Transverse colon (tissue), 4 donors: ENCODE results near the gene HOXD1. TPM values are rescaled to one million over a fixed set of nuclear protein-coding genes. Genes with fewer than 3 reads are reported as not detected.
A peak's percentile ranks its signal among the peaks of the same experiment; 100 is the strongest.

Experiments
- DNase-seq: peaks from one replicate; pipeline ENCODE4 v3.0.0-alpha.2; 2019
- H3K27ac ChIP-seq, 4 donors: fragments of 200-600 bp; sonication (generic); 2 replicates each; pipeline ENCODE4 v1.5.1; 2016 to 2018; ENCODE audit warnings: inconsistent platforms in 4 of 4
- H3K27me3 ChIP-seq: fragments of 200-600 bp; sonication (generic); 2 replicates; pipeline ENCODE4 v1.5.1; 2017; ENCODE audit warnings: inconsistent platforms
- H3K36me3 ChIP-seq, 4 donors: fragments of 200-600 bp; sonication (generic); 2 replicates each; pipeline ENCODE4 v1.5.1; 2017 to 2019; ENCODE audit warnings: inconsistent platforms in 4 of 4
- H3K4me1 ChIP-seq, 4 donors: fragments of 200-600 bp; sonication (generic); 2 replicates each; pipeline ENCODE4 v1.5.1; 2017 to 2020; ENCODE audit warnings: inconsistent platforms in 4 of 4
- H3K4me3 ChIP-seq, 4 donors: fragments of 200-600 bp; sonication (generic); 1 replicate in 1 of 4; 2 replicates in 3 of 4; pipeline versions ENCODE4 v1.5.1 to v1.6.1; 2017 to 2019; ENCODE audit warnings: inconsistent platforms in 4 of 4
- H3K9me3 ChIP-seq, 2 donors: fragments of 200-600 bp; sonication (generic); 2 replicates each; pipeline ENCODE4 v1.5.1; 2017 to 2019; ENCODE audit warnings: inconsistent platforms in 2 of 2
- CTCF ChIP-seq, 5 experiments: fragments of 200-600 bp in 3 of 5; fragments of 450-650 bp in 2 of 5; sonication (generic) in 3 of 5; IDR thresholded peaks; 1 replicate in 2 of 5; 2 replicates in 3 of 5; pipeline ENCODE4 v1.5.1; 2016 to 2017; ENCODE audit warnings: antibody characterized with exemption in 5 of 5, inconsistent platforms in 3 of 5, mild to moderate bottlenecking in 2 of 5, moderate library complexity in 1 of 5
- EP300 ChIP-seq: sonication (generic); formaldehyde crosslinking; IDR thresholded peaks from one replicate; pipeline ENCODE4 v1.6.1; 2017; ENCODE audit warnings: antibody characterized with exemption, low read depth
- POLR2A ChIP-seq: fragments of 450-650 bp; IDR thresholded peaks from one replicate; pipeline ENCODE4 v1.6.1; 2016; ENCODE audit warnings: antibody characterized with exemption, mild to moderate bottlenecking, moderate library complexity
- POLR2AphosphoS5 ChIP-seq, 3 donors: sonication (generic); formaldehyde crosslinking; IDR thresholded peaks; one replicate each; pipeline ENCODE4 v1.6.1; 2016; ENCODE audit warnings: antibody characterized with exemption in 3 of 3
- WGBS, 2 donors: methylation state at CpG; one replicate each; pipeline ENCODE4 v1.1.5; 2018; ENCODE audit warnings: low coverage in 1 of 2; 5-methylcytosine and 5-hydroxymethylcytosine counted together
- in situ Hi-C, 4 donors: fragments of 200-750 bp; cut with MboI; loops; one replicate each; pipeline versions ENCODE4 v1.15.0 to v1.15.1; 2017; ENCODE audit warnings: low sequenced_read_pairs in 3 of 4, low pct_ligation_motif_present in 1 of 4, low pct_unique_long_range_greater_than_20kb in 1 of 4
- intact Hi-C: fragments of 100-400 bp; cut with DNase I; formaldehyde crosslinking; loops from one replicate; pipeline ENCODE4 v1.15.1; 2023; ENCODE audit warnings: low total_unique reads
- total RNA-seq, 4 donors: library from RNA; depleted of rRNA; stranded (reverse); fragments of >200 nt; gene quantifications; one replicate each; pipeline ENCODE4 v1.1.0, GENCODE V29; 2016

The HOXD1 gene
- total RNA-seq, 4 donors from 2014 or later: 4.1 to 12.9 (median 4.5) TPM

- TF ChIP-seq POLR2A: no peak
- peak in 2 of 5 experiments; percentile 16 to 30 for TF ChIP-seq CTCF (IDR thresholded peaks at IDR 0.05)
- H3K4me1 ChIP-seq: peaks cover 0 to 49% (median 21%) of the 10 kb centered on the region in 4 donors
- peak overlapping the region; percentile 41 to 70 (median 59) for H3K4me3 ChIP-seq
- no peaks in the 10 kb centered on the region for H3K9me3 ChIP-seq
- intact Hi-C loops: no loop called here
- peak overlapping the region; percentile 79 to 90 (median 86) for H3K27ac ChIP-seq
- peaks cover 64% of the 10 kb centered on the region for H3K27me3 ChIP-seq
- in situ Hi-C loops: no loop called here
- WGBS, 2 donors: 9% methylated on average over 86 of the region's 98 CpGs; no CpG with 5 or more reads in 1 of the 2 donors
- DNase-seq: peak; percentile 43
- H3K36me3 ChIP-seq: no peaks in the 10 kb centered on the region
These were observed 559 bp downstream of the HOXD1 start for GRCh38 chr2:176188774-176189680.

DNA sequence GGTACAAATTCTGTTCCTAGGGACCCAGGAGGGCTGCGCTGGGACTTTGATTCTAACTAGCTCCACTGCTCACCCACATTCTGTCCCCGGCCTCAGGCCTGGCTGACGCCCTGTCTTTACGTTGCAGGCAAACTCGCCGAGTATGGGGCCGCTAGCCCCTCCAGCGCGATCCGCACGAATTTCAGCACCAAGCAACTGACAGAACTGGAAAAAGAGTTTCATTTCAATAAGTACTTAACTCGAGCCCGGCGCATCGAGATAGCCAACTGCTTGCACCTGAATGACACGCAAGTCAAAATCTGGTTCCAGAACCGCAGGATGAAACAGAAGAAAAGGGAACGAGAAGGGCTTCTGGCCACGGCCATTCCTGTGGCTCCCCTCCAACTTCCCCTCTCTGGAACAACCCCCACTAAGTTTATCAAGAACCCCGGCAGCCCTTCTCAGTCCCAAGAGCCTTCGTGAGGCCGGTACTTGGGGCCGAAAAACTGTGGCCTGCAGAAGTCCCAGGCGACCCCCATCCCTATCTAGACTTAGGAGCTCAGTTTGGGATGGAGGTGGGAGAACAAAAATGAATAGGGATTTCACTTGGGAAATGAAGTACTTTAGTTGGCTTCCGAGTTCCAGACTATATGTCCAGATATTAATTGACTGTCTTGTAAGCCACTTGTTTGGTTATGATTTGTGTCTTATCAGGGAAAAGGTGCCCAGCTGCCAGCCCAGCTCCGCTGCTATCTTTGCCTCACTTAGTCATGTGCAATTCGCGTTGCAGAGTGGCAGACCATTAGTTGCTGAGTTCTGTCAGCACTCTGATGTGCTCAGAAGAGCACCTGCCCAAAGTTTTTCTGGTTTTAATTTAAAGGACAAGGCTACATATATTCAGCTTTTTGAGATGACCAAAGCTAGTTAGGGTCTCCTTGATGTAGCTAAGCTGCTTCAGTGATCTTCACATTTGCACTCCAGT, 1.5 kb downstream of the HOXD1 start:
- Histone ChIP-seq H3K9me3 (no peaks in the 10 kb centered on the region), H3K4me3 (peak overlapping the region in 3 of 4 donors; percentile 41 to 70 (median 67)), H3K4me1 (peaks cover 0 to 49% (median 21%) of the 10 kb centered on the region in 4 donors), H3K27ac (peak overlapping the region in 3 of 4 donors; percentile 84 to 90 (median 87)), H3K27me3 (peaks cover 62% of the 10 kb centered on the region), H3K36me3 (no peaks in the 10 kb centered on the region)
- intact Hi-C loops: no loop called here
- 44 to 50% methylated on average over 5 to 28 of the region's 28 CpGs for WGBS, 2 donors
- TF ChIP-seq POLR2AphosphoS5 (IDR thresholded peaks at IDR 0.05) (no peak), POLR2A (no peak), CTCF (IDR thresholded peaks at IDR 0.05) (no peak), EP300 (no peak)
- in situ Hi-C loops: no loop called here
- no peak for DNase-seq

GRCh38 chr2:176192351-176192750, 3.9 kb downstream of the HOXD1 start:
- intact Hi-C loops: no loop called here

More at GRCh38 chr2:176192351-176192750, 3.9 kb downstream of the HOXD1 start:
- Histone ChIP-seq H3K36me3 (no peaks in the 10 kb centered on the region), H3K4me3 (no peak overlapping the region), H3K4me1 (peaks cover 0 to 36% (median 21%) of the 10 kb centered on the region in 4 donors), H3K27ac (no peak overlapping the region), H3K27me3 (peaks cover 65% of the 10 kb centered on the region), H3K9me3 (no peaks in the 10 kb centered on the region)
- TF ChIP-seq EP300: no peak
- no peak for TF ChIP-seq CTCF (IDR thresholded peaks at IDR 0.05)
- no peak for TF ChIP-seq POLR2A
- no peak for TF ChIP-seq POLR2AphosphoS5 (IDR thresholded peaks at IDR 0.05)
- in situ Hi-C loops: no loop called here
- WGBS, 2 donors: 50 to 58% methylated on average over 1 of the region's 1 CpG
- no peak for DNase-seq
